ENCODE data around the gene ARMC3.

DNA sequence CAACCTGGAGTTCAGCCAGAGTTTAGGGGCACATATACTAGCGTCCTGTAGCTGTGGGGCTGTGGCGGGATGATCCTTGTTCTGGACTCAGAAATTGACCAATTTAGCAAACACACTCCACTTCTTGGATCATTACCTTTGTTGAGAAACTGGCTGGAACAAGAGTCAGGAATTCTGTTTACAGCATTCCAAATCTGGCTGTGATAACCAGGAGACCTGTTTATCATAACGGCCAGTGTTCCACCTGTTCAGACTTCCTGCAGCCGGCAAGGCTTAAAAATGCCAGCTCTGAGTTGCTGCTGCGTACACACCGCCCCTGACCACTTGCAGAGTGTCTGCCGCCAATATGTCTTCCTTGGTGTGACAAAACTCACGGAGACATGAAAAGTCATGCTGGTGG is 64.8 kb downstream of the ARMC3 start:
- TF ChIP-seq CTCF (IDR thresholded peaks at IDR 0.05): no peak
- no peak for TF ChIP-seq EZH2 (IDR thresholded peaks at IDR 0.05; ENCODE audit: borderline replicate concordance, insufficient read depth, low read depth, low read length, poor library complexity, severe bottlenecking)
